Smooth muscle cell (in vitro differentiated cells): ENCODE data around the gene ZNF593. TPM values are rescaled to one million over a fixed set of nuclear protein-coding genes. Genes with fewer than 3 reads are reported as not detected.

Source experiments
- DNase-seq: peaks from one replicate; lab custom pipeline; 2025; ENCODE audit not compliant: unreplicated experiment; lab: John Stamatoyannopoulos, UW
- H2AFZ ChIP-seq: fragments of 200-600 bp; sonication (generic); 2 replicates; pipeline ENCODE4 v1.6.0; 2016; ENCODE audit warnings: antibody characterized with exemption, low read depth, mild to moderate bottlenecking
- H3F3A ChIP-seq: fragments of 200-600 bp; sonication (generic); 2 replicates; pipeline ENCODE4 v1.6.0; 2017; ENCODE audit warnings: antibody characterized with exemption, low read depth
- H3K27ac ChIP-seq: fragments of 200-600 bp; sonication (generic); 2 replicates; pipeline ENCODE4 v1.5.1; 2016; ENCODE audit warnings: low read depth, mild to moderate bottlenecking
- H3K27me3 ChIP-seq: fragments of 200-600 bp; sonication (generic); 2 replicates; pipeline ENCODE4 v1.6.1; 2016; ENCODE audit warnings: low read depth, mild to moderate bottlenecking
- H3K36me3 ChIP-seq: fragments of 200-600 bp; sonication (generic); 2 replicates; pipeline ENCODE4 v1.5.1; 2016; ENCODE audit warnings: low read depth
- H3K4me1 ChIP-seq: fragments of 200-600 bp; sonication (generic); 2 replicates; pipeline ENCODE4 v1.5.1; 2016; ENCODE audit warnings: low read depth
- H3K4me2 ChIP-seq: fragments of 200-600 bp; sonication (generic); 2 replicates; pipeline ENCODE4 v1.6.0; 2016; ENCODE audit warnings: mild to moderate bottlenecking
- H3K4me3 ChIP-seq: fragments of 200-600 bp; sonication (generic); 2 replicates; pipeline ENCODE4 v1.5.1; 2016; ENCODE audit warnings: mild to moderate bottlenecking
- H3K79me2 ChIP-seq: fragments of 200-600 bp; sonication (generic); 2 replicates; pipeline ENCODE4 v1.6.0; 2016; ENCODE audit warnings: low read depth, mild to moderate bottlenecking
- H3K9ac ChIP-seq: fragments of 200-600 bp; sonication (generic); 2 replicates; pipeline ENCODE4 v1.6.0; 2016; ENCODE audit warnings: low read depth
- H3K9me3 ChIP-seq: fragments of 200-600 bp; sonication (generic); replicated peaks from 2 replicates; pipeline ENCODE4 v1.5.1; 2016; ENCODE audit warnings: low read depth
- H4K20me1 ChIP-seq: fragments of 200-600 bp; sonication (generic); 2 replicates; pipeline ENCODE4 v1.6.0; 2016; ENCODE audit warnings: low read depth
- WGBS: methylation state at CpG from one replicate; pipeline ENCODE4 v1.1.7; 2016; ENCODE audit warnings: low lambda C conversion rate; 5-methylcytosine and 5-hydroxymethylcytosine counted together
- polyA plus RNA-seq: library from polyadenylated mRNA; unstranded; fragments of >200 nt; fragmentation: Nextera tagmentation; extraction: Ambion mirVana; gene quantifications from 2 replicates; pipeline ENCODE4 v1.2.1, GENCODE V29; 2016
- total RNA-seq: library from RNA; depleted of rRNA; stranded (reverse); fragments of >200 nt; gene quantifications from 2 replicates; pipeline ENCODE4 v1.2.3, GENCODE V29; 2014
- TF ChIP-seq, protein P1 (sequence below): fragments of 200-600 bp; sonication (generic); IDR thresholded peaks from 2 replicates; pipeline ENCODE4 v1.5.1; 2017; ENCODE audit warnings: borderline replicate concordance, mild to moderate bottlenecking, antibody characterized with exemption; ENCODE audit not compliant: insufficient read depth, poor library complexity, severe bottlenecking

ZNF593 gene
- total and polyA plus RNA-seq, 2 experiments from 2014 or later = 38.4 to 52.4 TPM

DNA sequence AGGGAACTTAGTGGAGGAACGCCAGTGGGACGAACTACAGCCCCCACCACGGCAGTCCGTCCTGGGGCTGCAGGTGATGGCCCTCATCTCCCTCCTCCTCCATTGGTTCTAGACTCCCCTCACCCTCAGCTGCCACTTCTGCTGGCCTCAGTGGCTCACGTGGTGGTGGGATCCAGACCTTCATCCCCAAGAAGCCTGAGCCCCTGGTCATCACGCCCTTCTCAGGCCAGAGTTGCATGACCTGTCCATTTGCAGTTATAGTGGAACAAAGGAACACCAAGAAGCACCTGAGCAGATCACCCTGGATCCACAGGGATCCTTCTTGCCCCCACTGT, 23.8 kb upstream of the ZNF593 start:
- H3F3A ChIP-seq = no peaks in the 10 kb centered on the region
- no peak overlapping the region for H3K27ac ChIP-seq
- no peaks in the 10 kb centered on the region for H4K20me1 ChIP-seq
- H3K36me3 ChIP-seq = no peaks in the 10 kb centered on the region
- H3K9me3 ChIP-seq = no peaks in the 10 kb centered on the region
- no peak overlapping the region for H3K4me2 ChIP-seq
- H3K9ac ChIP-seq = no peak overlapping the region
- H2AFZ ChIP-seq = no peak overlapping the region
- H3K4me1 ChIP-seq = no peaks in the 10 kb centered on the region
- no peak overlapping the region for H3K4me3 ChIP-seq
- 38% methylated on average over 6 of the region's 6 CpGs for WGBS
- TF ChIP-seq, protein P1, sequence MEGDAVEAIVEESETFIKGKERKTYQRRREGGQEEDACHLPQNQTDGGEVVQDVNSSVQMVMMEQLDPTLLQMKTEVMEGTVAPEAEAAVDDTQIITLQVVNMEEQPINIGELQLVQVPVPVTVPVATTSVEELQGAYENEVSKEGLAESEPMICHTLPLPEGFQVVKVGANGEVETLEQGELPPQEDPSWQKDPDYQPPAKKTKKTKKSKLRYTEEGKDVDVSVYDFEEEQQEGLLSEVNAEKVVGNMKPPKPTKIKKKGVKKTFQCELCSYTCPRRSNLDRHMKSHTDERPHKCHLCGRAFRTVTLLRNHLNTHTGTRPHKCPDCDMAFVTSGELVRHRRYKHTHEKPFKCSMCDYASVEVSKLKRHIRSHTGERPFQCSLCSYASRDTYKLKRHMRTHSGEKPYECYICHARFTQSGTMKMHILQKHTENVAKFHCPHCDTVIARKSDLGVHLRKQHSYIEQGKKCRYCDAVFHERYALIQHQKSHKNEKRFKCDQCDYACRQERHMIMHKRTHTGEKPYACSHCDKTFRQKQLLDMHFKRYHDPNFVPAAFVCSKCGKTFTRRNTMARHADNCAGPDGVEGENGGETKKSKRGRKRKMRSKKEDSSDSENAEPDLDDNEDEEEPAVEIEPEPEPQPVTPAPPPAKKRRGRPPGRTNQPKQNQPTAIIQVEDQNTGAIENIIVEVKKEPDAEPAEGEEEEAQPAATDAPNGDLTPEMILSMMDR = no peak
- no peaks in the 10 kb centered on the region for H3K27me3 ChIP-seq
- DNase-seq = no peak
- H3K79me2 ChIP-seq = no peaks in the 10 kb centered on the region

- no peaks in the 10 kb centered on the region for H3K79me2 ChIP-seq
- H3K9ac ChIP-seq = no peak overlapping the region
- H3K27ac ChIP-seq = no peak overlapping the region
- H4K20me1 ChIP-seq = no peaks in the 10 kb centered on the region
- H3K4me1 ChIP-seq = no peaks in the 10 kb centered on the region
- H3K27me3 ChIP-seq = peaks cover 3% of the 10 kb centered on the region
- no peak for DNase-seq
- no peak overlapping the region for H3K4me3 ChIP-seq
- no peaks in the 10 kb centered on the region for H3F3A ChIP-seq
- H3K9me3 ChIP-seq = no peaks in the 10 kb centered on the region
- H2AFZ ChIP-seq = no peak overlapping the region
- H3K4me2 ChIP-seq = no peak overlapping the region
- H3K36me3 ChIP-seq = no peaks in the 10 kb centered on the region
- TF ChIP-seq, protein P1 = no peak
Observed at GRCh38 chr1:26148887-26149286, 20.8 kb upstream of the ZNF593 start.

- Histone ChIP-seq H3K4me3 (no peak overlapping the region), H3K79me2 (no peaks in the 10 kb centered on the region), H4K20me1 (no peaks in the 10 kb centered on the region), H3F3A (no peaks in the 10 kb centered on the region), H2AFZ (no peak overlapping the region), H3K27ac (no peak overlapping the region), H3K9me3 (no peaks in the 10 kb centered on the region), H3K9ac (no peak overlapping the region), H3K27me3 (peaks cover 15% of the 10 kb centered on the region), H3K36me3 (no peaks in the 10 kb centered on the region), H3K4me2 (no peak overlapping the region), H3K4me1 (peaks cover 21% of the 10 kb centered on the region)
- DNase-seq = no peak
- 63% methylated on average over 5 of the region's 5 CpGs for WGBS
- TF ChIP-seq, protein P1 = no peak
Observed at GRCh38 chr1:26153966-26154532, 15.7 kb upstream of the ZNF593 start.

DNA sequence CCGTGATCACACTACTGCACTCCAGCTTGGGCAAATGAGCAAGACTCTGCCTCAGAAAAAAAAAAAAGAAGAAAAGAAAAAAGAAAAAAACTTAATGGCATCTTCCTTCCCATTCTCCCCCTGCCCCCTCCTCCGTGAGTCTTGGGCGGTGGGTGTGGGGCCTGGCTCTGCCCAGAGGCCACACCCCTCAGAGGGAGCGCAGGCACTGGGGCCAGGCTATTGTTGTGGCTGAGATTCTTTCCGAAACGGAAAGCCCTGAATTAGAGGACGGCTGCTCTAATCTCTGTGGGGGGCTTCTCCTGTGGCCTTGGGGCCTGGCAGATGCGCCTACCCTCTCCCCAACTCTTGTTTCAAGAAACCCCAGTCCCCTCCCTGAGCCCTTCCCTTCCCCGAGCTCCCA, 15.0 kb upstream of the ZNF593 start:
- H3K27me3 ChIP-seq = peaks cover 15% of the 10 kb centered on the region
- no peak for DNase-seq
- peaks cover 21% of the 10 kb centered on the region for H3K4me1 ChIP-seq
- H3K27ac ChIP-seq = no peak overlapping the region
- 26% methylated on average over 8 of the region's 9 CpGs for WGBS
- no peaks in the 10 kb centered on the region for H3F3A ChIP-seq
- no peak overlapping the region for H2AFZ ChIP-seq
- H3K36me3 ChIP-seq = no peaks in the 10 kb centered on the region
- no peak overlapping the region for H3K4me2 ChIP-seq
- H3K9ac ChIP-seq = no peak overlapping the region
- H3K9me3 ChIP-seq = no peaks in the 10 kb centered on the region
- H4K20me1 ChIP-seq = no peaks in the 10 kb centered on the region
- H3K4me3 ChIP-seq = no peak overlapping the region
- no peaks in the 10 kb centered on the region for H3K79me2 ChIP-seq
- TF ChIP-seq, protein P1 = no peak
